Nephron (organoid): ENCODE results near the gene TM9SF3.

Experiments
- H3K27ac Mint-ChIP-seq, 3 experiments: 2 replicates each; pipeline ENCODE4 v1.8.0; 2020; ENCODE audit warnings: mixed read lengths in 3 of 3, mild to moderate bottlenecking in 2 of 3, moderate library complexity in 1 of 3
- H3K27me3 Mint-ChIP-seq: 2 replicates; pipeline ENCODE4 v1.8.0; 2021; ENCODE audit warnings: low read depth, mild to moderate bottlenecking, moderate library complexity, mixed read lengths
- H3K36me3 Mint-ChIP-seq: 2 replicates; pipeline ENCODE4 v1.8.0; 2020; ENCODE audit warnings: low read depth, mixed read lengths
- H3K4me1 Mint-ChIP-seq: 2 replicates; pipeline ENCODE4 v1.8.0; 2020; ENCODE audit warnings: mixed read lengths
- H3K4me3 Mint-ChIP-seq, 3 experiments: 2 replicates each; pipeline ENCODE4 v1.8.0; 2020; ENCODE audit warnings: mild to moderate bottlenecking in 3 of 3, mixed read lengths in 3 of 3, moderate library complexity in 2 of 3
- H3K9me3 Mint-ChIP-seq: 2 replicates; pipeline ENCODE4 v1.8.0; 2020; ENCODE audit warnings: mixed read lengths
- CTCF ChIP-seq, 3 experiments: fragments of 200-600 bp; sonication (generic); IDR thresholded peaks; one replicate each; pipeline ENCODE4 v1.5.0; 2021; ENCODE audit warnings: antibody characterized with exemption in 3 of 3; ENCODE audit not compliant: unreplicated experiment in 3 of 3

TM9SF3 gene

GRCh38 chr10:96596422-96597407 lies 9.9 kb upstream of the TM9SF3 start:
- Mint-ChIP-seq H3K27me3 (no peaks in the 10 kb centered on the region), H3K27ac (no peak overlapping the region), H3K9me3 (no peaks in the 10 kb centered on the region), H3K4me3 (no peak overlapping the region), H3K4me1 (no peaks in the 10 kb centered on the region), H3K36me3 (no peaks in the 10 kb centered on the region)
- no peak for TF ChIP-seq CTCF (IDR thresholded peaks at IDR 0.05; ENCODE audit: unreplicated experiment in 3 of 3)

- H3K36me3 Mint-ChIP-seq: no peaks in the 10 kb centered on the region
- H3K27ac Mint-ChIP-seq: no peak overlapping the region
- H3K9me3 Mint-ChIP-seq: no peaks in the 10 kb centered on the region
- no peaks in the 10 kb centered on the region for H3K4me1 Mint-ChIP-seq
- H3K4me3 Mint-ChIP-seq: no peak overlapping the region
- TF ChIP-seq CTCF (IDR thresholded peaks at IDR 0.05; ENCODE audit: unreplicated experiment in 3 of 3): no peak
- H3K27me3 Mint-ChIP-seq: no peaks in the 10 kb centered on the region
These were observed 8.9 kb upstream of the TM9SF3 start for GRCh38 chr10:96595741-96596140.

- no peak for TF ChIP-seq CTCF (IDR thresholded peaks at IDR 0.05; ENCODE audit: unreplicated experiment in 3 of 3)
- no peak overlapping the region for H3K4me3 Mint-ChIP-seq
- no peaks in the 10 kb centered on the region for H3K4me1 Mint-ChIP-seq
- no peak overlapping the region for H3K27ac Mint-ChIP-seq
- H3K27me3 Mint-ChIP-seq: no peaks in the 10 kb centered on the region
- no peaks in the 10 kb centered on the region for H3K36me3 Mint-ChIP-seq
- H3K9me3 Mint-ChIP-seq: no peaks in the 10 kb centered on the region
These were observed 5.1 kb upstream of the TM9SF3 start for GRCh38 chr10:96591946-96592345.

- H3K4me3 Mint-ChIP-seq: no peak overlapping the region
These were observed 2.0 kb upstream of the TM9SF3 start for GRCh38 chr10:96588616-96589419.

GRCh38 chr10:96588060-96588554 lies 1.3 kb upstream of the TM9SF3 start:
- TF ChIP-seq CTCF (IDR thresholded peaks at IDR 0.05; ENCODE audit: unreplicated experiment in 3 of 3): no peak
- Mint-ChIP-seq H3K4me3 (no peak overlapping the region), H3K9me3 (no peaks in the 10 kb centered on the region), H3K4me1 (peaks cover 19% of the 10 kb centered on the region), H3K27ac (no peak overlapping the region), H3K36me3 (no peaks in the 10 kb centered on the region), H3K27me3 (no peaks in the 10 kb centered on the region)

More at GRCh38 chr10:96588616-96589419, 2.0 kb upstream of the TM9SF3 start:
- no peaks in the 10 kb centered on the region for H3K36me3 Mint-ChIP-seq
- H3K27me3 Mint-ChIP-seq: no peaks in the 10 kb centered on the region
- no peaks in the 10 kb centered on the region for H3K9me3 Mint-ChIP-seq
- no peak overlapping the region for H3K27ac Mint-ChIP-seq
- H3K4me1 Mint-ChIP-seq: peaks cover 15% of the 10 kb centered on the region
- no peak for TF ChIP-seq CTCF (IDR thresholded peaks at IDR 0.05; ENCODE audit: unreplicated experiment in 3 of 3)
